HAP-1 (cell line): ENCODE measurements around the gene PPP1R12B.
"Not testable (repeated sequence)": the region's sequence is repeated elsewhere in the genome, so short reads cannot be mapped to it uniquely, and the experiment has no call there.

ENCODE experiments used
- DNase-seq, 2 experiments: peaks; one replicate each; pipeline ENCODE4 v3.0.0-alpha.2; 2016 to 2020; ENCODE audit warnings: low spot score in 2 of 2
- H3K27me3 ChIP-seq: fragments of 250-450 bp; sonication (Bioruptor Pico); 2 replicates; pipeline ENCODE4 v1.5.1; 2020; ENCODE audit warnings: low read depth, mild to moderate bottlenecking, moderate library complexity
- H3K36me3 ChIP-seq: fragments of 250-450 bp; sonication (Bioruptor Pico); replicated peaks from 2 replicates; pipeline ENCODE4 v1.5.1; 2020; ENCODE audit warnings: mild to moderate bottlenecking
- H3K4me1 ChIP-seq: fragments of 250-450 bp; sonication (Bioruptor Pico); 2 replicates; pipeline ENCODE4 v1.5.1; 2020; ENCODE audit warnings: mild to moderate bottlenecking
- H3K4me3 ChIP-seq: fragments of 250-450 bp; sonication (Bioruptor Pico); 2 replicates; pipeline ENCODE4 v1.5.1; 2020; ENCODE audit warnings: mild to moderate bottlenecking, moderate library complexity
- H3K9me3 ChIP-seq: fragments of 250-450 bp; sonication (Bioruptor Pico); 2 replicates; pipeline ENCODE4 v1.5.1; 2020; ENCODE audit warnings: mild to moderate bottlenecking, moderate library complexity
- in situ Hi-C: fragments of 300-500 bp; cut with MboI; formaldehyde crosslinking; loops from 3 replicates; pipeline ENCODE4 v1.14.3; 2020; ENCODE audit warnings: low sequenced_read_pairs, inconsistent platforms, mixed read lengths

The PPP1R12B gene

DNA sequence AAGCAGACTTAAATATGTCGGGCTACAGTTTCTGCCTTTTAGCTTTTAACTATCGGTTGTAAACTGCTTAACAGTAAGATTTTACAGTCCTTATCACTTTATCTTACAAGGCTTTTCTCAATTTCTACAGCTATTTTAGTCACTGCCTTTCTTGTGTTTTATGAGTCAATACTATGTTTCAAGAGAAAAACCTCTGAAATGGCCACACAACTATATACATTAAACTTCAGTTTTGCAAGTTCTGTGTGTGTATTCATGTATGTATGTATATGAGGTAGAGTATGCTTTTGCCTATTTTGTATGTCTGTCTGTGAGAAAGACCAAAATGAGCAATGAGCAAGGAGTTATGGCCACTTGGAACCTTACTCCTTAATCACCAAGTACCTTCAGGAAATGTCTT is 191.9 kb downstream of the PPP1R12B start:
- peaks cover 18% of the 10 kb centered on the region for H3K4me1 ChIP-seq
- H3K4me3 ChIP-seq, result no peak overlapping the region
- in situ Hi-C loops, result no loop called here
- DNase-seq, result no peak
- no peaks in the 10 kb centered on the region for H3K9me3 ChIP-seq
- H3K27me3 ChIP-seq, result no peaks in the 10 kb centered on the region
- H3K36me3 ChIP-seq, result no peaks in the 10 kb centered on the region

DNA sequence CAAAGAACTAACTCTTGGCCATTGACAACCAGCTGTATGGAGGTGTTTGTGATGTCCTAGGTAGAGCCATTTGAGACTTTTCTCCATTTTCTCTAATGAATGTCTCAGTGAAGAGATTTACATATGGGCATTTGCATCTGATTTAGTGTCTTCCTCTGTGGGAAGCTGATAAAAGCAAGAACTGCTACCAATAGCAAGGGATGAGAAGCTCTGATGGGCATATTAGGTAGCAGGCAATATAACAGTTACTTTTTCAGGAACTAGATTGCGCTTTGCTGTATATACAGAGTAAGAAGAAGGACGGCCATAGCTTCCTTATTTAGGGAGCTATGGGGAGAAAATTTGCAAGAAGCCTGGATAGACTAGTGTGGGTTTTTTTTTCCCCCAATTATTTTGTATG is 192.4 kb downstream of the PPP1R12B start:
- in situ Hi-C loops, H3K9me3 ChIP-seq, DNase-seq, H3K27me3 ChIP-seq, H3K4me3 ChIP-seq, H3K36me3 ChIP-seq: not testable (repeated sequence)
- H3K4me1 ChIP-seq, result peaks cover 22% of the 10 kb centered on the region

DNA sequence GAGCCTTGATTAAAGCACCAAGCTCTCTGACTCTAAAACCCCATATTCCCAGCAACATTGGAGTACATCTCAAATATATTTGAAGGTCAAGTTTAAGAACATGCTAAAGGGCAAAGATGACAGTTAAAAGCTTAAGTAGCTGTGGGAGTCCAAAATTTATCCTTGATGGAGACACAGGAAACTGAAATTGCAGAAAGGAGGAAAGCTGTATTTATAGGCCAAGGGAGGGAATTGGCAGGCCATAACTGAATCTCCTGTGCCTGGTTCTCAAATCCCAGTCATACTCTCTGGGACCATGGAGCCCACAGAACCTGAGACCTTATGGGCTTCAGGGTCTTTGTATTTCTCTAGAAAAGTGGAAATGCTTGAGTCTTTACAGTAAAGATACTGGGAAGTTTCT is 193.9 kb downstream of the PPP1R12B start:
- H3K4me1 ChIP-seq, result peaks cover 31% of the 10 kb centered on the region
- H3K27me3 ChIP-seq, DNase-seq, H3K4me3 ChIP-seq, in situ Hi-C loops, H3K9me3 ChIP-seq, H3K36me3 ChIP-seq: not testable (repeated sequence)

DNA sequence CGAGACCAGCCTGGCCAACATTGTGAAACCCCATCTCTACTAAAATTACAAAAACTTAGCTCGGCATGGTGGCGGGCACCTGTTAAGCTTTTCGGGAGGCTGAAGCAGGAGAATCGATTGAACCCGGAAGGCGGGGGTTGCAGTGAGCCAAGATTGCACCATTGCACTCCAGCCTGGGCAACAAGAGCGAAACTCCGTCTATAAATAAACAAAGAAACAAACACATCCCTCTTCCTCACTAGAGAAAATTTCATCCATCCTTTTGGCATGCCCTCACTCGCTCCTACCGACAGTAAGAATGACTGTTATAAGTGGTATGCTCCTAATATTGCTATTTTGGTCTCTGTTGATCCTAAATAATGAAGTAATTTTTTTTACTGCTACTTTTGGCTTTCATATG is 195.0 kb downstream of the PPP1R12B start:
- in situ Hi-C loops, H3K9me3 ChIP-seq, H3K36me3 ChIP-seq, H3K27me3 ChIP-seq, DNase-seq, H3K4me3 ChIP-seq: not testable (repeated sequence)
- H3K4me1 ChIP-seq, result peaks cover 31% of the 10 kb centered on the region

DNA sequence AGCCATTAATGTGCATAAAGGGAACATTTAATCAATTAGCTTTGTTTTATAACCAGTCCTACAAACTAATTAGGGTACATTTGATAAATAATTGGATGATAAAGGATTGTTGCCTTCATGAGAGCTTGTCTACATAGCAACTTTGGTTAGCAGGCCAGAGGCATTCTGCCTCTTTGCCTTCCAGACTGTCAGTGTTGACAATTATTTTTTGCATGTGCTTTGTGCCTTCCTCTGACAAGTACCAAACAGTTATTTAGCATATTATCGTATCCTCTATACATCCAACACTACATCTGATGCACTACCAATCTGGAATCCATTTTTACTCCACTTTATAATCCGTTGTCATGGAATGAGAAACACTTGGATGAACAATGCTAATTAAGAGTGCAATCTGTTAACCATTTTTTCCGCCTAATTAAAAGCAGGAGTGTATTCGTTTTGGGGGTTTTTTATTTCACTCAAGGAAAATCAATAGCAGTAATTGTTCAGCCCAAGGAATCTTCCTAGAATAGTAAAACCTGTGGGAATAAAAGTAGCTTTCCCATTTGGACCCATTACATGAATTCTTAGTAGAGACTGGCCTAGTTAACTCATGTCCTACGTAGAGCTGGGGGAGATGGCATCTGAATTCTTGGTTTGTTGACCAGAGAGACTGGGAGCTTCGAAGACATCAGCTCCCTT is 196.4 kb downstream of the PPP1R12B start:
- H3K4me1 ChIP-seq, result peaks cover 18% of the 10 kb centered on the region
- H3K36me3 ChIP-seq, H3K27me3 ChIP-seq, DNase-seq, H3K4me3 ChIP-seq, H3K9me3 ChIP-seq, in situ Hi-C loops: not testable (repeated sequence)

DNA sequence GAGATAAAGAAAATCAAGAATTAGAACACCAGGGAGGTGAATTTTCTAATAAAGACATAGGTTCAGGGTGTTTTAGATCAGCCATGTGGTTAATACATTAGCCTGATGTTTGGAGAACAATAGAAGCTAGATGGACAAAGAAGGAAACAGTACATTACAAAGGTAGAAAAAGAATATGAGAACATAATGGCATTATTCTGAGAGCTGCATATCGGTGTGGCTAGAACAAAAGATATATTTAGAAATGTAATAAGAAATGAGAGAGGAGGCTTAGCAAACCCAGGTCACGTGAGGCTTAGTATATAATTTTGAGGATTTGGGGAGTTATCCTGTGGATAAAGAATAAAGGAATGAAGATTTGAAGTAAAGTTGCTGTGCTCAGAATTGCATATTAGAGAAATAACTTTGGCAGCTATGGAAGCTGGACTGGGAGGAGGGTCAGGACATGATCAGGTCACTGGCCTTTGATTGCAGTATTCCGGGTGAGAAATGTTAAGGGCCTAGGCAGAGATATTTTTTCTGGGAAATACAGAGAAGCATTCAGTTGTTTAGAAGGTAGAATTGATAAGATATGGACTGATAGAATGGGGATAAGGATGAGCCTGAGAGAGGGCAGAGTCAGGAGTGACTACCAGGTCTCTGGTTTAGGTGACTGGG is 197.3 kb downstream of the PPP1R12B start:
- H3K36me3 ChIP-seq, H3K4me3 ChIP-seq, H3K27me3 ChIP-seq, in situ Hi-C loops, H3K9me3 ChIP-seq: not testable (repeated sequence)
- DNase-seq, result peak; percentile 25 to 58
- peaks cover 18% of the 10 kb centered on the region for H3K4me1 ChIP-seq

DNA sequence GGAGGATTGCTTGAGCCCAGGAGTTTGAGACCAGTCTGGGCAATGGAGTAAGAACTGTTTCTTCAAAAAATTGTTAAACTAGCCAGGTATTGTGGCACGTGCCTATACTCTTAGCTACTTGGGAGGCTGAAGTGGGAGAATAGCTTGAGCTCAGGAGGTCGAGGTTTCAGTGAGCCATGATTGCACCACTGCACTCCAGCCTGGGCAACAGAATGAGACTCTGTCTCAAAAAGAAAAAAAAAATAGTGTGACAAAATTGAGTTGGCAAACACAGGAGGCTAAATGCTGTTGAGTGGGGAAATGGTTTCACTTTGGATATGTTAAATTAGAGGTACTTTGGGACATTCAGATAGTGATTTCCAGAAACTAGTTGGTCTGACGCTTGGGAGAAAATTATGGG is 197.9 kb downstream of the PPP1R12B start:
- DNase-seq, in situ Hi-C loops, H3K36me3 ChIP-seq, H3K9me3 ChIP-seq, H3K27me3 ChIP-seq, H3K4me3 ChIP-seq: not testable (repeated sequence)
- H3K4me1 ChIP-seq, result peaks cover 18% of the 10 kb centered on the region

DNA sequence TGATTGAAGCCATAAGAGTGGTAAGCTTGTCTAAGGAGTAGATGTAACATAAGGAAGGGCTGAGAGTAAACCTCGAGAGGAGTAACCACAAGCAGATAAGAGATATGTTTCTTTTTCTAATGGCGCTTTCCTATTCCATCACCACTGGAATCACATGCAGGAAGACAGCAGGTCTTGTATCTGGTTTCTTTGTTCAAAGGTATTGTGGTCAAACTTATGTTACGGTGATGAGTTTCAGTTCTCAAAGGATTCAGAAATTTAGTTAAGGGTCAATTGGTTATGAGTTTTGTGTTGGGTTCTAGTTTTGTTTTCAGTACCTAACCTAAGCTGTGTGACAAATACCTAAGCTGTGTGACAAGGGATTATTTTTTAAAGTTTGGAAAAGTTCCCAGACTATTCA is 198.3 kb downstream of the PPP1R12B start:
- in situ Hi-C loops, H3K36me3 ChIP-seq, H3K9me3 ChIP-seq, H3K27me3 ChIP-seq, DNase-seq, H3K4me3 ChIP-seq: not testable (repeated sequence)
- H3K4me1 ChIP-seq, result peaks cover 18% of the 10 kb centered on the region

DNA sequence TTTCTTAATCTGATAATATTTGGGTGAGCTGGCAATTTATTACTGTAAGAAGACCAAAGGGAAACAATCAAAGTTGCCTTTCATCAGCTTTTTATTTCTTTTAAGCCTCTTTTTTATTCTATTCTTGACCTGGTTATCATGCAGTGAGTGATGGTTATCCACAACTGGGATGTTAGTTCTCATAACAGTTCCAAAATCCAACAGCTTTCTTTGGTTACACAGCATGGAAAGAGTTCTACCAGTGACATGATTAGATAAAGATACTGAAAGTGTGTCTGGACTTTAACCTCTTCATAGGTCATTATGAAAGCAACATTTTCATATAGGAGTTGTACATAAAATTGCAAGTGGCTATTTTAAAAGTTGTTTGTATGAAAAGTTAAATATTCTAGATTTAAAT is 198.7 kb downstream of the PPP1R12B start:
- DNase-seq, result no peak
- Histone ChIP-seq H3K27me3 (no peaks in the 10 kb centered on the region), H3K9me3 (no peaks in the 10 kb centered on the region), H3K4me3 (no peak overlapping the region), H3K4me1 (peaks cover 18% of the 10 kb centered on the region), H3K36me3 (no peaks in the 10 kb centered on the region)
- in situ Hi-C loops, result no loop called here

DNA sequence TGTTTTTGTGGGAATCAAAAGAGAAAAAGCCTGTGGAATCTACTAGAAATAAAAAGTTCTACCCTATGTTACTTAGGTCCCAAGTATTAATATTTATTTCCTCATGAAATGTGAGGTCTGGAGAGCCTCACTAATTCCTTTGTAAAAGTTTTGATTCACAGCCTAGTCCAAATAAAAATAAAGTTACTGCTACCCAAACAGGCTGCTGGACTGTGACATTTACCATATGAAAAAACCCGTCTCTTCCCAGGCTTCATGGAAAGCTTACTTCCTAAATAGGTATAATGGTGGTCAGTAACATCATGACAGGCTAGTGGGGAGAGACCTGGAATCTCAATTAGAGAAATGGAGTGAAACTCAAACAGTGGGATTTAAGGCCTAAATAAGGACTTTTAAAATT is 201.6 kb downstream of the PPP1R12B start:
- H3K4me3 ChIP-seq, H3K36me3 ChIP-seq, H3K27me3 ChIP-seq, in situ Hi-C loops, DNase-seq, H3K9me3 ChIP-seq: not testable (repeated sequence)
- H3K4me1 ChIP-seq, result peaks cover 24% of the 10 kb centered on the region

DNA sequence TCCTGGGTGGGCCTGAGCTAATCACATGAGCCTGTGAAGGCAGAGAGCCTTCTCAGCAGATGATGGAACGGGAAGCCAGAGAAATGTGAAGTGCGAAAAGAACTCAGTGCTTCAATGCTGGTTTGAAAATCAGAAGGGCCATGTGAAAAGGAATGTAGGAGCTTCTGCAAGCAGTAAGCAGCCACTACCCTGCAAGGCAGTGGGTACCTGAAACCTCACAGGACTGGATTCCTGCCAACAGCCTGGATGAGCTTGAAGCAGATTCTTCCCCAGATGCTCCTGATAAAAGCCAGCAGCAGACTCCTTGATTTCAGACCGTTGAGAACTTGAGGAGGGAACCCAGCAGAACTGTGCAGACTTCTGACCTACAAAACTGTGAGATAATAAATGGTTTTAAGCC is 203.2 kb downstream of the PPP1R12B start:
- H3K4me3 ChIP-seq, result no peak overlapping the region
- H3K4me1 ChIP-seq, result peaks cover 8% of the 10 kb centered on the region
- H3K36me3 ChIP-seq, result no peaks in the 10 kb centered on the region
- DNase-seq, result no peak
- no peaks in the 10 kb centered on the region for H3K9me3 ChIP-seq
- in situ Hi-C loops, result no loop called here
- H3K27me3 ChIP-seq, result no peaks in the 10 kb centered on the region

DNA sequence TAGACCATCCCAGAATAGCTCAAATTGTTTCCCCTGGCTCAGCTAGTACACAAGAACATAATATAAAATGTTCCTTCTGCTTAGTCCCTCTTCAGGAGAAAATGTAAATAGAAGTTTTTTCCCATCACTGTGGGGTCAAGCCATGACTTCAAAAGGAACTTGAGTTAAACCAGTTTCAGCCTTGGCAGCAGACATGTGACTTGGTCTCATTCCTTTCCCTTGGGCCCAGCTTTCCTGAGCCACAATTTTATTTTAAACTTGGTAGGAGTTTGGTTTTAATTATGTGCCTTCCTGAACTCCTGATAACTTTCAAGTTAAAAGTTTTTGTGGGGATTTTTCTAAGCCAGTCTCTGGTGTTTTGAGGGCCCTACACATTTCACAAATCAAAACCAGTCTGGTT is 204.1 kb downstream of the PPP1R12B start:
- in situ Hi-C loops, H3K4me3 ChIP-seq, H3K27me3 ChIP-seq, H3K4me1 ChIP-seq, H3K9me3 ChIP-seq, DNase-seq, H3K36me3 ChIP-seq: not testable (repeated sequence)

DNA sequence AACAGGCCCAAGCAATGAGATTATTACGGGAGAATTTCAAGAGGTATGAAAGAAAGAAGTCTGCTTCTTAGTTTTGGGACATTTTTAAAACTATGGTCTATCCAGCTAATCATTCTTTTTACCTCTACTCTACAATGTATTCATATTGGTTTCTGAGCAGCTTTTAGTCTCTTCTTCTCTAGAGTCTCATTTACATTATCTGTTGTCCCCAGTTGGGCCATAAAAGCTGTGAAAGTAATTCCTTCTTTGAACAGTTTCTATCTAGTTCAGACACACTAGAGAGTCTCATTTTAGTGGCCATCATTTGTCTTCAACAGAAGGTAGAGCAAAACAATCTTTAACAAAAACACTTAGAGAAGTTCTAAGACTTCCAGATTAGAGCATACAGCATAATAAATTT is 204.6 kb downstream of the PPP1R12B start:
- H3K27me3 ChIP-seq, H3K4me1 ChIP-seq, in situ Hi-C loops, DNase-seq, H3K4me3 ChIP-seq, H3K36me3 ChIP-seq, H3K9me3 ChIP-seq: not testable (repeated sequence)

DNA sequence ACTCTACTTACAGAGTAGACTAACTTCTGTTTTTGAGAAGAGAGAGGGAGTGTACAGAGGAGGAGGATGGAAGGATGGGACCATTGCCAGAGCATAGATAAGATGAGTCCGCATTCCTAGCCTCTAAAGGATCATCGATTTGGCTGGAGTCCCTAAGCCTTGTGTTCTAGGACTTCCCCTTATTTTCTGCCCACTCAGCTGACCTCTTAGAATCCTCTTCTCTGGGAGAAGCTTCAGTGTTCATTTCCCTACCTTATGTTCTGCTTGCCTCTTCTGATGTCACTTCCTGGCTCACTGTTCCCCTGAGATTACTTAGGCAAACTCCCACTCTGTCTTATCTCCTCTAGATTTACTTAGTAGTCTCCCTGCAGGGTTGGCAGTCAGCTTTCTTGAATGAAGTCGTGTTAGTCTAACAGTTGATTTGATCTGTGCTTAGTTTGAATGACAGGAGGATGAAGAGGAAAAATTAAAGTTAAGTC is 205.1 kb downstream of the PPP1R12B start:
- Histone ChIP-seq H3K36me3 (no peaks in the 10 kb centered on the region), H3K27me3 (no peaks in the 10 kb centered on the region), H3K4me1 (peaks cover 8% of the 10 kb centered on the region; the same call in 1 of the 2 replicates), H3K9me3 (no peaks in the 10 kb centered on the region), H3K4me3 (no peak overlapping the region)
- in situ Hi-C loops, result no loop called here
- no peak for DNase-seq
